Measurements from ENCODE around the gene GOLGA8R. TPM values are rescaled to one million over a fixed set of nuclear protein-coding genes. Genes with fewer than 3 reads are reported as not detected.

The GOLGA8R gene
- total RNA-seq, 2 experiments from 2014 or later = 0.75 to 1.3 TPM

Other genes starting within 250 kb of the GOLGA8R start
- gene CHRFAM7A, start 20.7 kb downstream of the GOLGA8R start, total RNA-seq = not detected
- under 1 TPM; 0.32 to 0.49 TPM for gene GOLGA8Q, start 137.8 kb upstream of the GOLGA8R start, total RNA-seq
- not detected for gene GOLGA8H, start 189.8 kb upstream of the GOLGA8R start, total RNA-seq